PFSK-1 (cell line): Measurements from ENCODE around the gene GRM3.

Source experiments
- FOXP2 ChIP-seq: optimal IDR thresholded peaks from 2 replicates; pipeline ENCODE3; 2011; ENCODE audit warnings: borderline replicate concordance, control low read depth, inconsistent platforms; ENCODE audit not compliant: insufficient read depth; ENCODE audit errors: extremely low read length, extremely low read depth
- POLR2AphosphoS5 ChIP-seq: IDR thresholded peaks from 2 replicates; pipeline ENCODE4 v1.6.1; 2012; ENCODE audit warnings: low read depth, mild to moderate bottlenecking, control low read depth, low read length, moderate library complexity
- REST ChIP-seq, 2 experiments: IDR thresholded peaks; 2 replicates each; pipeline versions ENCODE4 v1.6.1 to v1.8.0; 2011 to 2012; ENCODE audit warnings: low read depth in 2 of 2, low read length in 2 of 2, control low read depth in 1 of 2, inconsistent platforms in 1 of 2, mild to moderate bottlenecking in 1 of 2, moderate library complexity in 1 of 2; ENCODE audit not compliant: insufficient read depth in 1 of 2
- SIN3A ChIP-seq: IDR thresholded peaks from 2 replicates; pipeline ENCODE4 v1.6.1; 2012; ENCODE audit warnings: mild to moderate bottlenecking, low read length, moderate library complexity, borderline replicate concordance; ENCODE audit not compliant: insufficient read depth
- TAF1 ChIP-seq: IDR thresholded peaks from 2 replicates; pipeline ENCODE4 v1.6.1; 2012; ENCODE audit warnings: low read length, control low read depth, borderline replicate concordance; ENCODE audit not compliant: insufficient read depth

The GRM3 gene

GRCh38 chr7:86745013-86745745 lies 101.5 kb downstream of the GRM3 start:
- TF ChIP-seq TAF1 (no peak), POLR2AphosphoS5 (no peak), SIN3A (no peak), REST (IDR thresholded peaks at IDR 0.05; ENCODE audit: insufficient read depth in 1 of 2, low read depth in 2 of 2, low read length in 2 of 2) (no peak), FOXP2 (no peak)

GRCh38 chr7:86747698-86748097 lies 104.0 kb downstream of the GRM3 start:
- TF ChIP-seq SIN3A (no peak), POLR2AphosphoS5 (no peak), REST (IDR thresholded peaks at IDR 0.05; ENCODE audit: insufficient read depth in 1 of 2, low read depth in 2 of 2, low read length in 2 of 2) (no peak), TAF1 (no peak)

- TF ChIP-seq SIN3A: no peak
- TF ChIP-seq TAF1: no peak
- TF ChIP-seq FOXP2: no peak
- TF ChIP-seq POLR2AphosphoS5: no peak
- TF ChIP-seq REST (IDR thresholded peaks at IDR 0.05; ENCODE audit: insufficient read depth in 1 of 2, low read depth in 2 of 2, low read length in 2 of 2): no peak
Observed at GRCh38 chr7:86748201-86748600, 104.5 kb downstream of the GRM3 start.

GRCh38 chr7:86748843-86749719 lies 105.4 kb downstream of the GRM3 start:
- TF ChIP-seq SIN3A (no peak), TAF1 (no peak), FOXP2 (no peak), REST (IDR thresholded peaks at IDR 0.05; ENCODE audit: insufficient read depth in 1 of 2, low read depth in 2 of 2, low read length in 2 of 2) (no peak), POLR2AphosphoS5 (no peak)
